ENCODE measurements around the gene OR8H3.
"Not testable (repeated sequence)": the region's sequence is repeated elsewhere in the genome, so short reads cannot be mapped to it uniquely, and the experiment has no call there.

The OR8H3 gene, protein sequence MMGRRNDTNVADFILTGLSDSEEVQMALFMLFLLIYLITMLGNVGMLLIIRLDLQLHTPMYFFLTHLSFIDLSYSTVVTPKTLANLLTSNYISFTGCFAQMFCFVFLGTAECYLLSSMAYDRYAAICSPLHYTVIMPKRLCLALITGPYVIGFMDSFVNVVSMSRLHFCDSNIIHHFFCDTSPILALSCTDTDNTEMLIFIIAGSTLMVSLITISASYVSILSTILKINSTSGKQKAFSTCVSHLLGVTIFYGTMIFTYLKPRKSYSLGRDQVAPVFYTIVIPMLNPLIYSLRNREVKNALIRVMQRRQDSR

DNA sequence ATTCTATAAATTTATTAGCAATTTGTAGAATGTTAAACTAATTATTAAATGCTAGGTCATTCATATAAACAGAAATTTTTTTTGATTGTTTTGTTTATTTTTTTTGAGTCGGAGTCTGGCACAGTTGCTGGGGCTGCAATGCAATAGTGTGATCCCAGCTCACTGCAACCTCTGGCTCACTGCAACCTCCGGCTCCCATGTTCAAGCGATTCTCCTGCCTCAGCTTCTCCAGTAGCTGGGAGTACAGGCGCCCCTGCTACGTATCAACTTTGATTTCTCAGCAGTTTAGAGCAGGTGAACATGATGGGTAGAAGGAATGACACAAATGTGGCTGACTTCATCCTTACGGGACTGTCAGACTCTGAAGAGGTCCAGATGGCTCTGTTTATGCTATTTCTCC is at the start of gene OR8H3:
Gene OR8H3 (plus strand): TSS at position 301 of the 400 bp plus-strand sequence. CDS start 0 bp downstream, at position 301.
- Histone ChIP-seq H3K4me3 (ENCODE audit: low read depth, low read length) (no peak within 1 kb of the TSS), H3K79me2 (ENCODE audit: control insufficient read depth, insufficient read depth, low read length, unreplicated experiment) (no peaks in the 10 kb centered on the region), H2AFZ (ENCODE audit: low read length, unreplicated experiment) (no peak within 1 kb of the TSS), H3K36me3 (ENCODE audit: insufficient read depth, low read length) (no peaks in the 10 kb centered on the region), H3K27me3 (ENCODE audit: insufficient read depth, low read length) (no peaks in the 10 kb centered on the region), H3K27ac (ENCODE audit: low read depth, low read length) (no peak within 1 kb of the TSS), H3K4me1 (ENCODE audit: control insufficient read depth, insufficient read depth, low read length, unreplicated experiment) (no peaks in the 10 kb centered on the region)

DNA sequence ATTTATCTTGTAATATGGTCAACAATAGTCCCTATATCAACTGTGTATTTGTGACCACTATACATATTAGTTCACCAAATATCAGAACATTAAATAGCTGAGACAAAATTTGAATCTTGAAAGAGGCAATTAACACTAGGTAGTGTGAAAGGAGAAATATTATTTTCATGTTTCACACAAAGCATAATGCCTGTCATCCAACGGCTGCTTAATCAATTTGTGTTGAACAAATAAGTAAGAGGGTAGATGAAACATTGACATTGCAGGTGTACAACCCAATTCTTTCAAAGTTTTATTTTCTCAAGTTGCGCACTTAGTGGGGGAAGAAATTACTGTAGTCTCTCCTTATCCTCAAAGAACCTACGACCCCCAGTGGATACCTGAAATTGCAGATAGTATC is 32.5 kb upstream of the OR8H3 start:
- H2AFZ ChIP-seq (ENCODE audit: low read length, unreplicated experiment), result no peak overlapping the region
- no peaks in the 10 kb centered on the region for H3K79me2 ChIP-seq (ENCODE audit: control insufficient read depth, insufficient read depth, low read length, unreplicated experiment)
- no peaks in the 10 kb centered on the region for H3K27me3 ChIP-seq (ENCODE audit: insufficient read depth, low read length)
- no peaks in the 10 kb centered on the region for H3K36me3 ChIP-seq (ENCODE audit: insufficient read depth, low read length)
- no peak overlapping the region for H3K27ac ChIP-seq (ENCODE audit: low read depth, low read length)
- H3K4me3 ChIP-seq (ENCODE audit: low read depth, low read length), result no peak overlapping the region
- no peaks in the 10 kb centered on the region for H3K4me1 ChIP-seq (ENCODE audit: control insufficient read depth, insufficient read depth, low read length, unreplicated experiment)

DNA sequence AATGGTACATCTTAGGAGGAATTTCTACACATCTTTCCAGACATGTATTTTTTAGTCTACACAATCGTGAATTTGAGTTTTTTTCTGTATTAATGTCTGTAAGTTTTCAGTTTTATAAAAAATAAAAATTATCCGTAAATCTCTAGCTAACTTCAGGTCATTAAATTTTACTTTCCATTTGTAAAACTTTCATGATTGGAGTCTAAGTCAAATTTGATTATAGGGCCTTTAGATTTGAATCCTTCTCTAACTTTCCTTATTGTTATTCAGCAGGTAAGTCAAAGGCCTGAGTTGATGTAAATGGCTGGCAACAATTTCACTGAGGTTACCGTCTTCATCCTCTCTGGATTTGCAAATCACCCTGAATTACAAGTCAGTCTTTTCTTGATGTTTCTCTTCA is 29.2 kb upstream of the OR8H3 start, which contains the start of gene OR8I2:
Gene OR8I2 (plus strand): TSS at position 301 of the 400 bp plus-strand sequence. CDS start 0 bp downstream, at position 301.
- H3K27ac ChIP-seq (ENCODE audit: low read depth, low read length), result no peak within 1 kb of the TSS
- no peak within 1 kb of the TSS for H2AFZ ChIP-seq (ENCODE audit: low read length, unreplicated experiment)
- no peaks in the 10 kb centered on the region for H3K79me2 ChIP-seq (ENCODE audit: control insufficient read depth, insufficient read depth, low read length, unreplicated experiment)

DNA sequence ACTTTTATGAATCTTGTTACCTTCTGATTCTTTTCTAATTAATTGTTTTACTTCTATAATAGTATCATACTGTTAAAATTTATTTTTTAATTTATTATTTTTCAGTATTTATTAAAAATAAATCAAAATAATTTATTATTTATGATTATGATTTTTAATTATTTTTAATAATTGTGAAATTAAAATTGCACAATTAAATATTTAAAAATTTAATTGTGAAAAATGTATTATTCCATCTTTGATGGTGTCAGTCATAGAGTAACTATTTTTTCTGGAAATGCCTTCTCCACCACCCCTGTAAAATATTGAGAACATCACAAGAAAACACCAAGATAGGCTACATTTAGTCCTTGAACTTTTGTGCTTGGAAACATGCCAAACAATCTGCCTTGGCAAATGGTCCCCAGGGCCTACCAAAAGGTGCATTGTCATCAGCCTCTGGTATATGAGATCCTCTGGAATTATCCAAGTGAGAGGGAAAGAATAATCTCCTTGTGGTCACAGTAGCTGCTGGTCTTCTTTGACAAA is 18.9 kb upstream of the OR8H3 start, which contains the start of gene OR8H2:
Gene OR8H2 (plus strand): TSS at position 478 of the 528 bp plus-strand sequence. CDS start 1,356 bp downstream, outside the sequence.
- Histone ChIP-seq H3K4me1 (ENCODE audit: control insufficient read depth, insufficient read depth, low read length, unreplicated experiment) (no peaks in the 10 kb centered on the region), H3K79me2 (ENCODE audit: control insufficient read depth, insufficient read depth, low read length, unreplicated experiment) (no peaks in the 10 kb centered on the region), H3K36me3 (ENCODE audit: insufficient read depth, low read length) (no peaks in the 10 kb centered on the region), H3K27me3 (ENCODE audit: insufficient read depth, low read length) (no peaks in the 10 kb centered on the region), H3K4me3 (ENCODE audit: low read depth, low read length) (no peak within 1 kb of the TSS), H2AFZ (ENCODE audit: low read length, unreplicated experiment) (no peak within 1 kb of the TSS), H3K27ac (ENCODE audit: low read depth, low read length) (no peak within 1 kb of the TSS)

More for the DNA sequence above, 29.2 kb upstream of the OR8H3 start, which contains the start of gene OR8I2:
- Histone ChIP-seq H3K27me3 (ENCODE audit: insufficient read depth, low read length) (no peaks in the 10 kb centered on the region), H3K36me3 (ENCODE audit: insufficient read depth, low read length) (no peaks in the 10 kb centered on the region), H3K4me3 (ENCODE audit: low read depth, low read length) (no peak within 1 kb of the TSS), H3K4me1 (ENCODE audit: control insufficient read depth, insufficient read depth, low read length, unreplicated experiment) (no peaks in the 10 kb centered on the region)

DNA sequence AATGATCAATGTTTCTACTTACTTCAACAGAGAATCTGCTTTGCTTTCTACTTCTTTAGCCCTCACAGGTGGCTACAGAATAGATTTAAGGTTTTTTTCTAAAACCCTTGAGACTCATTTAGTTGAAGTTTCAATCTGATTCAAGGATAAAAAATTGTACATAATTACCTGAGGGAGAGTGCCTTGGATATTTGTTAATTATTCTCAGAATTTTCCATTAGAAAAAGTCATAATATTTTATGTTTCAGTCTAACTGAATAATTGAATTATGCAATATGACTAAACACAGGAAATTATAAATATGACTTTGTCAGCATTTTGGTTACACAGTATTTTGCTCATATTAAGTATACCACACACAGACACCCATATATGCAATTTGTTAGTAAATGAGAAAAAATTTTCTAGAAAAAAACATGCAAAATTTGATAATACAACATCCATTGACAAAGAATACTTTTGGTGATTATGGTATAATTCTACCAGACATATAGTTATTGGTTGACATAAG is 18.0 kb downstream of the OR8H3 start, which contains the start of gene OR8J3:
Gene OR8J3 (minus strand): TSS at position 51 of the 511 bp plus-strand sequence. CDS start 2,483 bp downstream, outside the sequence.
- no peaks in the 10 kb centered on the region for H3K79me2 ChIP-seq (ENCODE audit: control insufficient read depth, insufficient read depth, low read length, unreplicated experiment)
- no peak within 1 kb of the TSS for H3K4me3 ChIP-seq (ENCODE audit: low read depth, low read length)
- no peaks in the 10 kb centered on the region for H3K36me3 ChIP-seq (ENCODE audit: insufficient read depth, low read length)
- H2AFZ ChIP-seq (ENCODE audit: low read length, unreplicated experiment), result no peak within 1 kb of the TSS
- H3K27ac ChIP-seq (ENCODE audit: low read depth, low read length), result no peak within 1 kb of the TSS
- no peaks in the 10 kb centered on the region for H3K27me3 ChIP-seq (ENCODE audit: insufficient read depth, low read length)
- H3K4me1 ChIP-seq (ENCODE audit: control insufficient read depth, insufficient read depth, low read length, unreplicated experiment), result no peaks in the 10 kb centered on the region

DNA sequence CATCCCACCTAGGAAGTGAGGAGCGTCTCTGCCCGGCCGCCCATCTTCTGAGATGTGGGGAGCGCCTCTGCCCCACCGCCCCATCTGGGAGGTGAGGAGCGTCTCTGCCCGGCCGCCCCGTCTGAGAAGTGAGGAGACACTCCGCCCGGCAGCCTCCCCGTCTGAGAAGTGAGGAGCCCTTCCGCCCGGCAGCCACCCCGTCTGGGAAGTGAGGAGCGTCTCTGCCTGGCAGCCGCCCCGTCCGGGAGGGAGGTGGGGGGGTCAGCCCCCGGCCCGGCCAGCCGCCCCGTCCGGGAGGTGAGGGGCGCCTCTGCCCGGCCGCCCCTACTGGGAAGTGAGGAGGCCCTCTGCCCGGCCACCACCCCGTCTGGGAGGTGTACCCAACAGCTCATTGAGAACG is 21.5 kb downstream of the OR8H3 start:
- H3K4me1 ChIP-seq (ENCODE audit: control insufficient read depth, insufficient read depth, low read length, unreplicated experiment); H3K79me2 ChIP-seq (ENCODE audit: control insufficient read depth, insufficient read depth, low read length, unreplicated experiment); H3K36me3 ChIP-seq (ENCODE audit: insufficient read depth, low read length); H3K27ac ChIP-seq (ENCODE audit: low read depth, low read length); H2AFZ ChIP-seq (ENCODE audit: low read length, unreplicated experiment); H3K4me3 ChIP-seq (ENCODE audit: low read depth, low read length); H3K27me3 ChIP-seq (ENCODE audit: insufficient read depth, low read length): not testable (repeated sequence)

DNA sequence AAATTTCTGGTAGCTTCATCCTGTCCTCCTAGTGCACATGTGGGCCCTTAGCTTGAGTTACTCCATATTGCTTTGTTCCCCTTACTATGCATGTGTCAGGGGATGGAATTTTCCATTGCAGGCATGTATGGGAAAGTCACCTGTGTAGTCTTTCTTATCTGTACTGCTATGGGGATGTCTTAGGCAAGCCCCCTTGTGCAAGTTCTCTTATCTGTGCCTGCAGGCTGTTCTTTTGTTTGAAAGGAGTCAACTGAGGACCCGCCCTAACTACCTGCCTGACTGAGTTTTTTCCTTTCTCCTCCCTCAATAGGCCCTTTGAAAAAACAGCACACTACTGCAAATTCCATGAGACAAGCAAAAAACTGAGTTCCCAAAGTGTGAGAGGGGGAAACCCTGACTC is 29.2 kb downstream of the OR8H3 start:
- Histone ChIP-seq H3K27ac (ENCODE audit: low read depth, low read length) (no peak overlapping the region), H3K36me3 (ENCODE audit: insufficient read depth, low read length) (no peaks in the 10 kb centered on the region), H3K79me2 (ENCODE audit: control insufficient read depth, insufficient read depth, low read length, unreplicated experiment) (no peaks in the 10 kb centered on the region)

DNA sequence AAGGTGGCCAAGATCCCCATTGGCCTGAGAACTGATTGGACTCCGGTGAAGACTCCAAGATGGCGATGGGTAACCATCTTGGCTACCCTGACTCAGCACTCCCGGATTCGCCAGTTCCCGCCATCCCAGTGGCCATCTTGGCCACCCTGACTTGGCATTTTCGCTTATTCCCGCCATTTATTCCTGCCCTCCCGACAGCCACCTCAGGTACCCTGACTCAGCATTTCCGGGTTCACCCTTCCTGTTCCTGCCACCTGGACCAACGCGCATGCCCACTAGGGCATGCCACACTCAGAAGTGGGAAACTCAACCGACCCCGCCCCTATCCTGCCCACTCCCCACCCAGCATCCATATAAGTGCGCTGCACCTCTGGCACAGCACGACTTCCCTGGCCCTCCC is 30.2 kb downstream of the OR8H3 start:
- no peak overlapping the region for H3K27ac ChIP-seq (ENCODE audit: low read depth, low read length)
- no peaks in the 10 kb centered on the region for H3K79me2 ChIP-seq (ENCODE audit: control insufficient read depth, insufficient read depth, low read length, unreplicated experiment)
- H3K4me1 ChIP-seq (ENCODE audit: control insufficient read depth, insufficient read depth, low read length, unreplicated experiment), result no peaks in the 10 kb centered on the region
- H3K36me3 ChIP-seq (ENCODE audit: insufficient read depth, low read length), result no peaks in the 10 kb centered on the region
- no peak overlapping the region for H2AFZ ChIP-seq (ENCODE audit: low read length, unreplicated experiment)
- no peak overlapping the region for H3K4me3 ChIP-seq (ENCODE audit: low read depth, low read length)
- no peaks in the 10 kb centered on the region for H3K27me3 ChIP-seq (ENCODE audit: insufficient read depth, low read length)

More for the DNA sequence above, 29.2 kb downstream of the OR8H3 start:
- Histone ChIP-seq H3K4me3 (ENCODE audit: low read depth, low read length) (no peak overlapping the region), H2AFZ (ENCODE audit: low read length, unreplicated experiment) (no peak overlapping the region), H3K4me1 (ENCODE audit: control insufficient read depth, insufficient read depth, low read length, unreplicated experiment) (no peaks in the 10 kb centered on the region), H3K27me3 (ENCODE audit: insufficient read depth, low read length) (no peaks in the 10 kb centered on the region)

DNA sequence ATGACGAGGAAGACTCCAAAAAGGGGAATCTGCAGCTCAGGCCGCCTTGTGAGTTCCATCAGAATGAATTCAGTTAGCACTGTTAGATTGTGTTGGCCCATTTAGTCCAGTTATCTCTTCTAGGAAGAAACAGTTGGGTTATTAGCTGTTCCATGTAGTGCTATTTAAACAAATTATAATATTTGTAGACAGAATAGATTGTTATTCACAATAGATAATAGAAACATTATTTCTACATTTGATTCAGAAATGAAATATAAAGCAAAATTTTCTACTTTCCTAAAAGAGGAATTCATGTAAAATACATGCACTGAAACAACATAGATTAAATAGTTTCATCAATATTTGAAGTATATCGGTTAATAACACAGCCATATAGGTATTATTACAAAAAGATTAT is 38.0 kb downstream of the OR8H3 start, which contains the start of gene OR8K5:
Gene OR8K5 (minus strand): TSS at position 101 of the 400 bp plus-strand sequence. CDS start 0 bp downstream, at position 101.
- H2AFZ ChIP-seq (ENCODE audit: low read length, unreplicated experiment), result no peak within 1 kb of the TSS
- H3K27ac ChIP-seq (ENCODE audit: low read depth, low read length), result no peak within 1 kb of the TSS
- no peaks in the 10 kb centered on the region for H3K27me3 ChIP-seq (ENCODE audit: insufficient read depth, low read length)
- no peaks in the 10 kb centered on the region for H3K36me3 ChIP-seq (ENCODE audit: insufficient read depth, low read length)
- no peak within 1 kb of the TSS for H3K4me3 ChIP-seq (ENCODE audit: low read depth, low read length)
- H3K4me1 ChIP-seq (ENCODE audit: control insufficient read depth, insufficient read depth, low read length, unreplicated experiment), result no peaks in the 10 kb centered on the region
- no peaks in the 10 kb centered on the region for H3K79me2 ChIP-seq (ENCODE audit: control insufficient read depth, insufficient read depth, low read length, unreplicated experiment)

DNA sequence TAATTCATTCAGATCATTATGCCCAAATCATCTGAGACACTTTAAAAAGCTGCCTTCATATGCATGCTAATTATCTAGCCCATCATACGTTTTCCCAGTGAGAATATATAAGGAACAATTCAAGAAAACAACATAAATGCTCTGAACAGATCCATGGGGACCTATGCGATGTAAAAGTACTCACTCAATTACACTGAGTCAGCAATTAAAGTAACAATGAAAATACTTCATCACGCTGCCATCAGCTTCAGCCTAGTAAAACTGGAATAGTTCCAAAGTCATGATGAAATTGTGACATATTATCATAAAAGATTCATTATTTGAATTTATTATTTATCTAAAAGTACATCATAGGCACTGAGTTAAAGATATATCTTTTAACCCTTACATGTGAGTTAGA is 41.6 kb downstream of the OR8H3 start:
- Histone ChIP-seq H3K79me2 (ENCODE audit: control insufficient read depth, insufficient read depth, low read length, unreplicated experiment) (no peaks in the 10 kb centered on the region), H3K27ac (ENCODE audit: low read depth, low read length) (no peak overlapping the region), H3K27me3 (ENCODE audit: insufficient read depth, low read length) (no peaks in the 10 kb centered on the region), H2AFZ (ENCODE audit: low read length, unreplicated experiment) (no peak overlapping the region), H3K36me3 (ENCODE audit: insufficient read depth, low read length) (no peaks in the 10 kb centered on the region), H3K4me3 (ENCODE audit: low read depth, low read length) (no peak overlapping the region), H3K4me1 (ENCODE audit: control insufficient read depth, insufficient read depth, low read length, unreplicated experiment) (no peaks in the 10 kb centered on the region)

Measured in ACC112 (cell line).